Fibroblast of the conjunctiva (primary cell): ENCODE measurements around the gene CDC14C.
A peak's percentile ranks its signal among the peaks of the same experiment; 100 is the strongest.
"Not testable (repeated sequence)": the region's sequence is repeated elsewhere in the genome, so short reads cannot be mapped to it uniquely, and the experiment has no call there.

Experiments used
- DNase-seq: peaks from one replicate; pipeline ENCODE4 v3.0.0-alpha.2; 2010; ENCODE audit warnings: low read depth

CDC14C gene

DNA sequence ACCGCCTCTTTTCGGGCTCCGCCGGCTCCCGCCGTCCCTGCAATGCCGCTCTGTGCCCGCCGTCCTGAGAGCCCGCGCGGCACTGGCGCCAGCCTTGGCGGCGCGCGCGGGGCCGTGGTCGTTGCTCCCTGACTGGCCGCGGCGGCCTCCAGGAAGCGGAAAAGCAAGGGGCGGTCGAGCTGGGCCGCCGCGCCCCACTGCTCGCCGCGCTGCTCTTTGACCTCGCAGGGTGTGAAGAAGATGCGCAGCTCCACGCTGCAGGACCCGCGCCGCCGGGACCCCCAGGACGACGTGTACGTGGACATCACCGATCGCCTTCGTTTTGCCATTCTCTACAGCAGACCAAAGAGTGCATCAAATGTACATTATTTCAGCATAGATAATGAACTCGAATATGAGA is at the start of gene CDC14C:
TSS of gene CDC14C (plus strand) at position 115 of the 400 bp plus-strand sequence. CDS start at position 241, 126 bp downstream.
- no peak for DNase-seq

DNA sequence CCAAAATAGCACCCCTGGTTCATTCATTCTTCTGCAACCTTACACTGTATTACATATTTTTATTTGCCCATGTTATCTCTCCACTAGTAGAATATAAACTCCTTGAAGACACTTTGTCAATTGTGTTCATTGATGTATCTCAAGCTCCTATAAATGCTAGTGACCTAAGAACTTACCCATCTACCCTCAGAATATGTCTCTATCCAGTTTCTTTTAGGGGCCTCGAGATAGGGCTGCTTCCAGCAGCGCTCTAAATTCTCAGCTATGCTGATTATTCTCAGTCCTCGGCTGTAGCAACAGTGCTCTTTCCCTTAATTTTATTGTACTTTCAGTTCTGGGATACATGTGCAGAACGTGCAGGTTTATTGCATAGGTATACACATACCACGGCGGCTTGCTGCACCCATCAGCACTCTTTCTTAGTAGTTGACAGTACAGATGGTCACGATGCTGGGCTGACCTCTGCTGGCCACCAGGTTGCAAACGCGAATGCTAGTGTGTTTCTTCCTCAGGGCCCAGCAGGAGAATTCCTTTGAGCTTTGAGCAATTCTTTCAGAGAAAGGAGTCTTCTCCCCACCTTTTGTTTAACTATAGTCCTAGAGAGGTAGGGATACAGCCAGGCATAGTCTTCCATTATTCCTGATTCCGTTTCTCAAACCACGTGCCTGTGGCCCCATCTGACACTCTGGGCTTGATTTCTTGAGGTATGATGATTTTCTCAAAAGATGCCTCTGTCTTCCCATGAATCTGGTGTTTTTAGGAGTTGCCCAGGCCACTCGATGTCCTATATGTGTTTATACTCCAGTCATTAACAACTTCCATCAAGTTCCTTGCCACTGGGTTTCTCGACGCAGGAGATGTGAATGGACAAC is 49.1 kb upstream of the CDC14C start:
- no peak for DNase-seq

DNA sequence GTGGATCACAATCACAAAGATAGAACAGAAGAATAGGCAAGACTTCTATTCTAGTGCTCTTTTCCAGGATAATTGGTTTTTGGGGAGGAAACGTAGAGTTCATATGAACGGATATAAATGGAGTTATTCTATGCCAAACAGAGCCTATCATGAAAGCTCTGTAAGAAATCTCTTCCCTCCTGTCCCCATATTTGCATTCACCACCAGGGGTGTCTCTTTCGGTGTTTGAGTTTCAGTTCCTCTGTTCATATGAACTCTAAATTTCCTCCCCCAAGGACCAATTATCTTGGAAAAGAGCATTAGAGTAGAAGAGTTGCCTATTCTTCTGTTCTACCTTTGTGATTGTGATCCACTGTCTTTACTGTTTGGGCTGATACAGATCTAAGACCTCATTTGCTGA is 48.3 kb upstream of the CDC14C start:
- no peak for DNase-seq

DNA sequence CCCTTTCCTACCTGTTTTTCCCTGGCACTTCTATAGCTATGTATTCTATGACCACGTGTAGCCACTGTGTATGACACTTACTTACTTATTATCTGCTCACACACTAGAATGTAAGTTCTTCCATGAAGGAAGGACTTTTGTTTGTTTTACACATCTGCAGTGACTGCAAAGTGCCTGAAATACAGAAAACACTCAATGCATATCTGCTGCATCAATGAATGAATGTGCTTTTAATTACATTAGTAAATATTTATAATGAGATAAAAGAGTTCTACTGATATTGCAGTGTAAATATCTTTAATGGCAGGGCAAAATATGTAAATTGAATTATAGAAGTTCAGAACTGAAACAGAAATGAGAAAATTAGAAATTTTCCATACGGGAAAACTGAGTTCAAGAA is 43.5 kb upstream of the CDC14C start:
- DNase-seq = no peak

DNA sequence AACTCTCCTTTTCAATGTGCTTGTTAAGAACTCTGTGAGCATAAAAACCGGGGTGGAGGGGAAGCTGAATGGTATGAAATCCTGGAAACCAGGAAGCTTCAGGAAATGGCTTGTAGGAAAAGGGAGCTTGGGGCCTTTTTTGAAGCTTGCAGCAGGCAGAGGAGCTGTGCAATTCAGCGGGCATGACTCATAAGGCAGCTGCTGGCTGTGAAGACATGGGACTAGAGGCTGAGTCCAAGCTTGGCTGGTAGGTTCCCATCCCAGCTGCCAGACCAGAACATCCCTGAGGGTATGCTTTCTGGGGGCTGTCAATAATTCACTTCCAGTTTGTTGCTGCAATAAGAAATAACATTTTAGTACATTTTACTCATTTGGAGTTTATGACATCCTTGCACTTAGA is 36.8 kb upstream of the CDC14C start:
- DNase-seq = peak; percentile 18

DNA sequence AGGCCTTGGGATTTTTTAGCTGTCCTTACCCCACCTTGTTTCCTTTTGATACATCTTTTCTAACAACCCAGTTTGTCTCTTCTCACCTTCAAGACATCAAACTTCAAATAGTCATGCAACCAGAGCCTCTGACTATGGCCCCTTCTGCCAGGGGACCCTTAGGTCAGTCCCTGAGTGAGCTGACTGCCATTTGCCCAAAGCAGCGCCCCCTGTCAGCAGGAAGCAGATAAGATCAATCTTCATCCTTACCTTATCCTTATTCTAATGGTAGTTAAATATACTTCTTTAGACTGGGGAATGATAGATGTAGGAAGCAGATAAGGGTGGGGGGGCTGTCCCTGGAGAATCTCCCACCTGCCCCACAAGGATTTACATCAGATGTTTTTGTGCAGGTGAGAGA is 29.8 kb upstream of the CDC14C start:
- no peak for DNase-seq

DNA sequence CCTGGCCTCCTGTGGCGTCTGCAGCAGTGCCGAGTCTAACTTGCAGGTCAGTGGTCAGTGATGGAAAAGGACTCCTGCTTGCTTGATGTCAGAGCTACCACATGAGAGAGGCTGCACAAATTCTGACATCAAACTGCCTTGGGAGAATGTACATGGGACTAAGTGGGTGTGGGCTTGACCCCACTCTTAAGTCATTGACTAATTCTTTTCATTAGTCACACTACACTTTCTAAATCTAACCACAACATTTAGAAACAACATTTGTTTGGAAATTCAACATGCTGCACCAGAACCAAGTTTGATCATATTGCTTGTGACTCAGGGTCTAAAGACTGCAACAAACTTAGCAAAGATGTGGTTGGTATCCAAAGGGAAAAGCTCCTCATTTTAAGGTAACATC is 24.4 kb upstream of the CDC14C start:
- peak; percentile 6 for DNase-seq

DNA sequence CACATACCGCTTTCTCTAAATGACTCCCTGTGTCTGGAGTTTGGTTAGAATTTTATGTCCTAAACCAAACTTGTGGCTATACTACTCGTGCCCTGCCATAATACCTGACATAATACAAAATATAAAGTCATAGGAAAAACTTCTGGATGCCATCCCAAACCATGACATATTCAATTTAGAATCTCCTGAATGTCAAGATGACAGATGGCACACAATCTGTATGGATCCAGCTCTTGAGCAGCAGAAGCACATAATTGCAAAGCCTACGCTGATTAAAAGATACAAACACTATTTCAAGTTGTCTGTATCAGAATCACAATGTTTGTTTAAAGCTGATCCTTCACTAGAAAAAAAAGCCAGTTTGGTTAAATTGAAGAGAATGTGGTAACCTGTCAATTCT is 22.4 kb upstream of the CDC14C start:
- DNase-seq = no peak

DNA sequence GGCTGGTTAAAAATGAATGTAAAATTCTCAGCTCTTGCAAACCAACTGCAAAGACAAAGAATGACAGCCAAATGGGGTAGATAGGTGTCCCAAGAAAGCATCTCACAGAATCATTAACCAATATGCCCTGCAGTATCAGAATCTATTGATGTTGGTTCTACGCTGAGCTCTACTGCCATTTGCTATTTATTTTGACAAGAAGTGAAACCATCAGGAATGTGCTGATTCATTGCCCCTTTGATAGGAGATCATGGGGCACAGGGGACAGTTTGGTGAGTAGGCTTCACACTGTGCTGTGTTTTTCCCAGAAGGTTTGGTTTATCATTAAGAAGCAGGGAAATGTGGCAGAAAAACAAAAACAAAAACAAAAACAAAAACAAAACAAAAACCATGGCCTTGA is 19.4 kb upstream of the CDC14C start:
- no peak for DNase-seq

DNA sequence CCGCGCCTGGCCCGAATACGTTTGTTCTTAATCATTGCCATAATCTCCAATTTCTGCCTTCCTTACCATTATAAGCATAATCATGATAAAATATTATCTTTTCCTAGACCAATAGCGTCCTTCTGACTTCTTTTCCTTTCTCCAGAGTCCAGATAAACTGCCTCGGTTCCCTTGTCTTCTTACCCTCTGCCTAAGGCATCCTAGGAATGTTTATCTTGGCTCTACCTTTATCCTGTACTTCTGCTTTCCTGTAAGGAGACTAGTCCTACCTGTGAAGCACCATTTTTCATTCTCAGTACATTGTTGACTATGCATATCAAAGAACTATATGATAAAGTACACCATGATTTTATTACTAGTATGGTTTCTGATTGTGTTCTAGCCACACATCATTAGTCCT is 18.7 kb upstream of the CDC14C start:
- not testable (repeated sequence) for DNase-seq

DNA sequence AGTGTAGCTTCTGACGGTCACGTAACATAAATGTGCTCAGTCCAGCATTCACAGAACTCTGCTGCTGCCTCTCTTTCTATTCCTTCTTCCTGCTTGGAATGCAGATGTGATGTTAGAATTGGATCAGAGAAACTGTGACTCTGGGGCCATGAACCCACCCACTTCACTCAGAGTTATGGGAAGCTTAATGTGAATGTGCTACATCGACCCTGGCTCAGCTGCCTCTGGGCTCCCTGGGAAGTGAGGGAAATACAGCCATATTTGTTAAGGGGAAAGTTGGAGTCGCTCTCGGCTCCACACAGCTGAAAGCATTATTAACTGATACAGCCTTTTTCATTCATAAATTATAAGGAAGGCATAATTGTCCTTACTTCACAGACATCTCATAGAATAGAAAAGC is 14.5 kb upstream of the CDC14C start:
- DNase-seq = not testable (repeated sequence)

DNA sequence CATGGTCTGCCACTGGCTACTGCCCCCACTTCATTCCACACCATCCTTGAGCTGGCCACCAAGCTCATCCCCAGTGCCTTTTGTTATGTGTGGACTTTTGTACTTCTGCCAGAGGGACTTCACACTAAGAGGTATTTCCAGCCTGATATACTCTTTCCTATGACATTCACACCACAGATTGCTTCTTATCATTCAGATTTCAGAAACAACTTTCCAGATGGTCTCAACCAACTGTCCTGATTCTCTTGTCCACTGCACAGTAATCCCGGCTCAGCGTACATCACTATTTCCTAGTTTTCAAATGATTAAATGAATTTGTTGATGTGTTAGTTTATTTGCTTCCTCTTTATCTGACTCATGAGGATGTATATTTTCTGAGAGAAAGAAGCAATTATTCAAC is 7.1 kb downstream of the CDC14C start:
- no peak for DNase-seq

DNA sequence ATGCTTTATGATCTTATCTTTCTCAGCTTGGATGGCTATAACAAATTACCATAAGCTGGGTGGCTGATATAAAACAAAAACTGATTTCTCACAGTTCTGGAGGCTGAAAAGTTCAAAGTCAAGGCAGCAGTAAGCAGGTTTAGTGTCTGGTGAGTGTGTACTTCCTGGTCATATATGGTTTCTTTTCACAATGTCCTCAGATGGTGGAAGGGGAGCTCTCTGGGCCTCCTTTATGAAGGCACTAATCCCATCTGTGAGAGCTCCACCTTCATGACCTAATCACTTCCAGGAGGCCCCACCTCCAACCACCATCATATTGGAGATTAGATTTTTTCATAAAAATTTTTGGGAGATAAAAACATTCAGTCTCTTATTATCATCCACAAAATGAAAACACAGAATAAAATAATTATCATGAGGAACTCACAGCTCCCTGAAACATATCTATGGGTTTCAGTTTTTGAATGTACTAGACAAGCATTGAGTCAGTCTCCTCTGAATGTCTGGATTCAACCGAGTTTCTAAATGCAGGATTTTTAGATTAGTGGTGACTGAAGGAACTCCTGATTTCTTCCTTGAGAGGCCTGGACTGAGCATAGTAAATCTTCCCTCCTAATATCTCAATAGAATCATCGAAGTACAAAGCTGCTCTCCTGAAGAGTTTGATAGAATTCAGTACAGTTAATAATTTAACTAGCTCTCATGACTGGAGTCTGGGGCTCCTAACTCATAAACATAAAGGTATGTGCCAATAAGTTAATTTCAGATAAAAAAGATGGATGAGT is 8.0 kb downstream of the CDC14C start:
- no peak for DNase-seq

DNA sequence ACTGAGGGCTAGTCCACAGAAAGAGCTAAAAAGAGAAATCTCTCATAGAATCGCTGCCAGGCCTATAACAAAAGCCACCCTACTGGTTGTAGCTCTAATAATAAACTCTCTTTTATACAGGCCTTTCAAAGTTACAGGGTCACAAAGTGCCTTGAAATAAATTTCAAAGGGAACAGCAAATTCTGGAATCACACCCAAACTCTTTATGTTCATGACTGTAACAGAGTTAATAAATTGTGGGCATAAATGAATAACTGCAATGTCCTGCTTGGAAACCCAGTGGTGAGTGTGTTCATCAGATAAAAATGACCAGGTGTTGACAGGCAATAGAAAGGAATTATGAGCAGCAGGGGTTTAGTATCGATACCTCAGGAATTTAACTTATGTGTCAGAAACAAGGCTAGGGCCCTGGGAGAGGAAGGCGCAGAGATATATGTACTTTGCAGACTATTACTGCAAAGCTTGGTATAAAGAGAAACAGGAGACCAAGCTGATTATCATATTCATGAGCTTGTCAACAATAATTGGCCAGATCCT is 9.3 kb downstream of the CDC14C start:
- DNase-seq = no peak

DNA sequence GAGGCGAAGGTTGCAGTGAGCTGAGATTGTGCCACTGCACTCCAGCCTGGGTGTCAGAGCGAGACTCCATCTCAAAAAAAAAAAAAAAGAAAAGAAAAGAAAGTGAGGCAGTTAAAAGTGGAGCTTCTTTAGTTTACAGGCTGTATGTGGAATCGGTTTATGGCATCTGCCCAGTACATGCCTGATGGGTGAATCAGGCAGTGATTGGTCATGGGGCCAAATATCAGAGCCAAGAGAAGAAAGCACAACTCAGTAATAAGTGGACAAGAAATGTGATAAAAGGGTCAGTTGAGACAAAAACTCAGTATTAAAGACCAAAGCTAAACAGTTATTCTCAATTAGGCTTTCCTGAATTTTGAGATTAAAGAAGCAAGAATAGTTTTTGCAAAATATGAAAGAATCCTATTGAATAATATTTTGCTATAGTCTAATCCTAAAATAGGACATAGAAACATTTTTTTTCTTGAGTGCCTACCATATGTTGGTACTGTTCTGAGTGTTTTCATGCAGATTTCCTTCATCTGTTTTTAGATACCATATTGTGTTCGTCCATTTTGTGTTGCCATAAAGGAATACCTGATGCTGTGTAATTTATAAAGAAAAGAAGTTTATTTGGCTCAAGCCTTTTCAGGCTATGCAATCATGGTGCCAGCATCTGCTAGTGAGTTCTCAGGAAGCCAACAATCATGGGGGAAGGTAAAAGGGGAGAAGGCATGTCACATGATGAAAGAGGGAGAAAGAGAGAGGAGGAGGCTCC is 14.4 kb downstream of the CDC14C start:
- peak; percentile 83 for DNase-seq

DNA sequence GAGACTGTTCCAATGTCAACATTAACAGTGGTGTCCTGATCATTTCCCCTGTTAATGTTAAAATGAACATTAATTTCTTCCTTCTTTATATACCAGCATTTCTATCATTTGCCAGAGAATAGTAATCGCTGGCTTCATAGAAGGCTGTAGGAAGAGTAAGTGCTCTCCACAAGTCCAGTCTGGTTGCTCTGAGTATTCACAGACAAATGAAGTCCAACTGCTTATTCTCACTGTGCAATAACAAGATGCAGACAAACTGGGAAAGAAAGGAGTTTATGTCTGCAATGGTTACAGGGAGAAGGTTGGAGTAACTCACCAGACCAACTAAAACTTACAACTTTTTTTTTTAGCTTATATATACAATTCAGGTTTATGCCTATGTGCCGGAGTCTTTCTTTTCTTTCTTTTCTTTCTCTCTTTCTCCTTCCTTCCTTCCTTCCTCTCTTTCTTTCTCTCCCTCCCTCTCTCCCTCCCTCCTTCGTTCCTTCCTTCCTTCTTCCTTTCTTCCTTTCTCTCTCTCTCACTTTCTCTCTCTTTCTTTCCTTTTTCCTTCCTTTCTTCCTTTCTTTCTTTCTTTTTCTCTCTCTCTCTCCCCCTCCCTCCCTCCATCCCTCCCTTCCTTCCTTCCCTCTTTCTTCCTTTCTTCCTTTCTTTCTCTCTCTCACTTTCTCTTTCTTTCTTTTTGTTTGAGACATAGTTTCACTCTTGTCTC is 19.1 kb downstream of the CDC14C start:
- DNase-seq = no peak

DNA sequence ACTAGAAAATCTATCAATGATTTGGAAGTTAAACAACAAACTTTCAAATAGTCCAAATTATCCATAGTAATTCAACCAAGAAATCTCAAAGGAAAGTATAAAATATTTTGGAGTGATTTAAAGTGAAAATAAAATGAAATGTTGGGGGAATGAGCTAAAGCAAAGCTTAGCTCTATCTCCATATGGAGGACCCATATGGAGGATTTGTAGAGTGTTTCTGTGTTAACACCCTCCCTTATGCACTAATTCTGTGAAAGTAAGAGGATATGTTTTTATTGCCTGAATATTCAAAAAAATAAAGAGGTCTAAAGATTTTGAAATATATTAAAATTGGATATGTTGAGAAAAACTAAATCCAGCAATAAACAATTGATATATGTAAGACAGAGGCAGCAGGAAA is 31.6 kb downstream of the CDC14C start:
- DNase-seq = no peak

DNA sequence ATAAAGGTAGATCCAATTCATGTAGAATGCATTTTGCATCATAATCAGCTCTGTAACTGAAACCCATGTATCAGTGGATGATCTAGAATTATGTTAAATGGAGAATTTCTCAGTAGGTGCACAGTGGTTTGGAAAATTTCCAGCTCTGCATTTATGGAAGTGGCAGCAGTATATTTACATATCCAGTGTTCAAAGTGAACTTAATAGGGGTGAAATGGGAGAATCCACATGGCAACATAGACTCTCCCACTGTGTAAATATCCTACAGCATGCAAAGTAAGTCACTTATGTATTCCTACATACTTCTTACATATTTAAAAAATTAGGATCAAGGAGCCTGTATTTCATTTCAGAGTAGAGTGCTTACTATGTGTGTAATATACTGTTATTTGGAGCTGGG is 35.3 kb downstream of the CDC14C start:
- no peak for DNase-seq

DNA sequence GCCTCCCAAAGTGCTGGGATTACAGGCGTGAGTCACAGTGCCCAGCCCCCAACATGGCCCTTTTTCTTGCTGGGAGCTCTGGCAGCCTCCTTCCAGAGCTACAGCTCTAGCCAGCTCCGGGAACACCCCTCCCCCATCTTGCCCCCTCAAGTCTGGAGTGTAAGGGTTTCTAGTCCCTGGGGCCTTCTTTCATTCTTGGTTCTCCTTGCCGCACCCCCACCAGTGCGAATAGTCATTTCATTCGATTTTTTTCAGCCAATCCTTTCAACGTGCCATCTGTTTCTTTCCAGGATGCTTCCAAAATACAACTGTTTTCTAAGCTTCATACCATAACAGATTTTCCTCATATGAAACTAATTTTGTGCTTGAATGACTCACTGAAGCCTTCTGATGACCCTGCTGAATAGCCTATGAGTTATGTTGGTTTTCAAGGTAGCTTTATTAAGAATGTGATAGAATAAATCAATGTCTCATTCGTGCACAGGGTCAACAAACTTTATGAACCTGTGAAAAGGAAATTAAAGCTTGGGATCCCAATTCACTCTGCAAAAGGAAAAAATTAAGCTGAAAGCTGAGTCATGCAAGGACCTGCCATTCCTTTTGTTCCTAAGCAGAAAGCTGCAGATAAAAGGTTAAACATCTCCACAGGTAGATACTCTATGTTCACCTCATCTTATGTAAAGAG is 38.6 kb downstream of the CDC14C start:
- peak; percentile 90 for DNase-seq

DNA sequence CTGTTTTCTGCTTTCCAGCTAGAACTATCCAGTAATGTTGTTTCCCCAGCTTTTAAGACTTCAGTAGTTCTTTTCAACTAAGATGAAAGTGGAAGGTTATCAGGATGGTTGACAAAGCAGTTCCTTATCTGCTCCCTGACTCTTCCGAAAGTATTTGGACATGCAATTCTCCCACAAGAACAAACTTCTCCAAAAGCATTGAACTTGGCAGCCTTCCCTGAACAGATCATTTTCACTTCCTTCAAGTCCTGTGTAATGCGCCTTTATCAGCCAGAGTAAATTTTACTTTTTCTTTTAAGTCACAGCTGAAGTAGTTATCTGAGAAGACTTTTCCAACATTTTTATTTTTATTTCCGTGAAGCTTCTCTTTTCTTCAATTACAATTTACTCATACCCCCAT is 39.7 kb downstream of the CDC14C start:
- DNase-seq = peak; percentile 51

DNA sequence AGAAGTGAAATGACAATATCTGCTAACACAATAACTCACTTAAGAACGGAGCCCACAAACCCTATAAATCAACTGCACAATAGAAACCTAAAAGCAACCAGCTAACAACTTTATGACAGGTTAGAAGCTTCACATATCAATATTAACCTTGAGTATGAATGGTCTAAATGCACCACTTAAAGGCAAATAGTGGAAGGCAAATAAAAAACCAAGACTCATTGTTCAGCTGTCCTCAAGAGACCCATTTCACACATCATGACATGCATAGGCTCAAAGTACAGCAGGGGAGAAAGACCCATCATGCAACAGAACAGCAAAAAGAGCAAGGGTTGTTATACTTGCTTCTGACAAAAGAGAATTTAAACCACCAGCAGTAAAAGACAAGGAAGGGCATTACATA is 46.8 kb downstream of the CDC14C start:
- DNase-seq = no peak
